ENCODE results near the gene ZNF445.

ZNF445 gene

GRCh38 chr3:44411031-44411645 is 66.3 kb downstream of the ZNF445 start:
- no peaks in the 10 kb centered on the region for H3K4me1 ChIP-seq (ENCODE audit: insufficient read depth, low read length, severe bottlenecking)
- no peaks in the 10 kb centered on the region for H4K20me1 ChIP-seq (ENCODE audit: insufficient read depth, low read length)
- H3K27me3 ChIP-seq (ENCODE audit: insufficient read depth, low read length), result no peaks in the 10 kb centered on the region
- no peak overlapping the region for H3K27ac ChIP-seq (ENCODE audit: low read depth, low read length, poor library complexity, severe bottlenecking)
- TF ChIP-seq EZH2 (IDR thresholded peaks at IDR 0.05; ENCODE audit: borderline replicate concordance, low read length), result no peak
- no peak for TF ChIP-seq CTCF (IDR thresholded peaks at IDR 0.05; ENCODE audit: low read length)
- no peak overlapping the region for H2AFZ ChIP-seq (ENCODE audit: low read length)
- H3K4me2 ChIP-seq (ENCODE audit: low read length), result no peak overlapping the region
- no peaks in the 10 kb centered on the region for H3K9me3 ChIP-seq (ENCODE audit: low read length)
- no peaks in the 10 kb centered on the region for H3K36me3 ChIP-seq (ENCODE audit: insufficient read depth, low read length)
- H3K79me2 ChIP-seq (ENCODE audit: insufficient read depth, low read length), result no peaks in the 10 kb centered on the region
- no peaks in the 10 kb centered on the region for H3K9me2 ChIP-seq (ENCODE audit: low read depth, low read length)
- H3K9ac ChIP-seq (ENCODE audit: low read length), result no peak overlapping the region
- no peaks in the 10 kb centered on the region for H3F3A ChIP-seq (ENCODE audit: insufficient read depth, low read length)
- no peak overlapping the region for H3K4me3 ChIP-seq (ENCODE audit: low read depth, low read length, poor library complexity, severe bottlenecking)

GRCh38 chr3:44409640-44410410 is 67.6 kb downstream of the ZNF445 start:
- H3K27me3 ChIP-seq (ENCODE audit: insufficient read depth, low read length), result no peaks in the 10 kb centered on the region
- H3K4me2 ChIP-seq (ENCODE audit: low read length), result no peak overlapping the region
- no peaks in the 10 kb centered on the region for H3F3A ChIP-seq (ENCODE audit: insufficient read depth, low read length)
- no peaks in the 10 kb centered on the region for H3K9me3 ChIP-seq (ENCODE audit: low read length)
- TF ChIP-seq CTCF (IDR thresholded peaks at IDR 0.05; ENCODE audit: low read length), result no peak
- no peak for TF ChIP-seq EZH2 (IDR thresholded peaks at IDR 0.05; ENCODE audit: borderline replicate concordance, low read length)
- H2AFZ ChIP-seq (ENCODE audit: low read length), result no peak overlapping the region
- H3K36me3 ChIP-seq (ENCODE audit: insufficient read depth, low read length), result no peaks in the 10 kb centered on the region
- H3K4me1 ChIP-seq (ENCODE audit: insufficient read depth, low read length, severe bottlenecking), result no peaks in the 10 kb centered on the region
- H3K9me2 ChIP-seq (ENCODE audit: low read depth, low read length), result no peaks in the 10 kb centered on the region
- H3K4me3 ChIP-seq (ENCODE audit: low read depth, low read length, poor library complexity, severe bottlenecking), result no peak overlapping the region
- H4K20me1 ChIP-seq (ENCODE audit: insufficient read depth, low read length), result no peaks in the 10 kb centered on the region
- no peak overlapping the region for H3K27ac ChIP-seq (ENCODE audit: low read depth, low read length, poor library complexity, severe bottlenecking)
- H3K79me2 ChIP-seq (ENCODE audit: insufficient read depth, low read length), result no peaks in the 10 kb centered on the region
- H3K9ac ChIP-seq (ENCODE audit: low read length), result no peak overlapping the region

GRCh38 chr3:44402548-44402947 is 74.9 kb downstream of the ZNF445 start:
- Histone ChIP-seq H3K9me3 (ENCODE audit: low read length) (no peaks in the 10 kb centered on the region), H3K9ac (ENCODE audit: low read length) (no peak overlapping the region), H3K79me2 (ENCODE audit: insufficient read depth, low read length) (no peaks in the 10 kb centered on the region), H3K27me3 (ENCODE audit: insufficient read depth, low read length) (no peaks in the 10 kb centered on the region), H3K36me3 (ENCODE audit: insufficient read depth, low read length) (no peaks in the 10 kb centered on the region), H3F3A (ENCODE audit: insufficient read depth, low read length) (no peaks in the 10 kb centered on the region), H3K4me3 (ENCODE audit: low read depth, low read length, poor library complexity, severe bottlenecking) (no peak overlapping the region), H2AFZ (ENCODE audit: low read length) (no peak overlapping the region), H3K9me2 (ENCODE audit: low read depth, low read length) (no peaks in the 10 kb centered on the region), H4K20me1 (ENCODE audit: insufficient read depth, low read length) (no peaks in the 10 kb centered on the region), H3K27ac (ENCODE audit: low read depth, low read length, poor library complexity, severe bottlenecking) (no peak overlapping the region), H3K4me1 (ENCODE audit: insufficient read depth, low read length, severe bottlenecking) (no peaks in the 10 kb centered on the region), H3K4me2 (ENCODE audit: low read length) (no peak overlapping the region)
- TF ChIP-seq CTCF (IDR thresholded peaks at IDR 0.05; ENCODE audit: low read length) (no peak), EZH2 (IDR thresholded peaks at IDR 0.05; ENCODE audit: borderline replicate concordance, low read length) (no peak)

Data from OCI-LY1 (cell line).